HL-60 (cell line): Measurements from ENCODE around the gene OSBPL5.

Experiments used
- POLR2AphosphoS5 ChIP-seq: IDR thresholded peaks from 2 replicates; pipeline ENCODE4 v1.6.1; 2012; ENCODE audit warnings: low read depth
- TF ChIP-seq, protein P1 (sequence below): IDR thresholded peaks from one replicate; pipeline ENCODE4 v1.5.1; 2011; ENCODE audit warnings: low read length, control low read depth, inconsistent platforms; ENCODE audit not compliant: insufficient read depth

DNA sequence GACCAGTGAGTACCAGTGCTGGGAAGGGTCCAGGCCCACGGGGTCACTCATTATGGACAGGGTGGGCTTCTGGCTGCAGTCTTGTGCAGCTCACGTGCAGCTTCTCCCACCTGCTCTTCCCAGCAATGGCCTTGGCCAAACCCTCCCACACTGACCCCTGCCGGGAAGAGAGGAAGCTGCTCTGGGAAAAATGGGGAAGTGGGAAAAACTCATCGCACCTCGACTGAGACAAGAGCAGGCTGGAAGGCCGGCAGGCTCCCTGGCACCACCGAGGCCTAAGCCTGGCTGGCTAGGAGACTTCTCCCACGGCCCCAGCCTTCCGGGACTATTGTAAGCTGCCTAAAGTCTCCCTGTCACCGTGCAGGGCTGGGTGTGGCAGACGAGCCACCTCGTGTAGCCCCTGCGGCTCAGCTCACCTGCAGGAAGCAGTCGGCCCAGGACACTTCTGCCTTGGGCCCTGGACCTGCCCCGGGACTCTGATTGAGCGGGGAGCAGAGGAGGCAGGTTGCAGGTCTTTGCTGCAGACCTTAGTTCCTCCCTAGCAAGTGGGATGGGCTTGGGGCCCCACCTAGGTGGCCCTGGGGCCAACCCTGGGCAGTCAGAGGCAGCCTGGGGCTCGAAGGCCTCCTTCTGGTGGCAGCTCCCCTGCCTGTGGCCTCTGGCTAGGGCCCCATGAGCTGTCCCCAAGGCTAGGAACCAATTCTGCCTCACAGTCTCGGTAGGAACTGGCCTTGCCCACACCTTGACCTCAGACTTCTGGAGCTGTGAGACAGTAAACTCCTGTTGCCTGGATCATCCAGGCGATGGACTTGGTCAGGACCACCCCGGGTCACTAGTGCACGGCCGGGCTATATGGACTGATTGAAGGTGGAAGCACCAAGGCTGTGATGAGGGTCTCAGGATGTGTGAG lies 30.4 kb upstream of the OSBPL5 start:
- TF ChIP-seq, protein P1, sequence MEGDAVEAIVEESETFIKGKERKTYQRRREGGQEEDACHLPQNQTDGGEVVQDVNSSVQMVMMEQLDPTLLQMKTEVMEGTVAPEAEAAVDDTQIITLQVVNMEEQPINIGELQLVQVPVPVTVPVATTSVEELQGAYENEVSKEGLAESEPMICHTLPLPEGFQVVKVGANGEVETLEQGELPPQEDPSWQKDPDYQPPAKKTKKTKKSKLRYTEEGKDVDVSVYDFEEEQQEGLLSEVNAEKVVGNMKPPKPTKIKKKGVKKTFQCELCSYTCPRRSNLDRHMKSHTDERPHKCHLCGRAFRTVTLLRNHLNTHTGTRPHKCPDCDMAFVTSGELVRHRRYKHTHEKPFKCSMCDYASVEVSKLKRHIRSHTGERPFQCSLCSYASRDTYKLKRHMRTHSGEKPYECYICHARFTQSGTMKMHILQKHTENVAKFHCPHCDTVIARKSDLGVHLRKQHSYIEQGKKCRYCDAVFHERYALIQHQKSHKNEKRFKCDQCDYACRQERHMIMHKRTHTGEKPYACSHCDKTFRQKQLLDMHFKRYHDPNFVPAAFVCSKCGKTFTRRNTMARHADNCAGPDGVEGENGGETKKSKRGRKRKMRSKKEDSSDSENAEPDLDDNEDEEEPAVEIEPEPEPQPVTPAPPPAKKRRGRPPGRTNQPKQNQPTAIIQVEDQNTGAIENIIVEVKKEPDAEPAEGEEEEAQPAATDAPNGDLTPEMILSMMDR = no peak
- no peak for TF ChIP-seq POLR2AphosphoS5
